Measurements from ENCODE around the gene EPAS1.

EPAS1 gene

GRCh38 chr2:46409756-46410155, 112.5 kb downstream of the EPAS1 start:
- DNase-seq (ENCODE audit: low spot score), result no peak

DNA sequence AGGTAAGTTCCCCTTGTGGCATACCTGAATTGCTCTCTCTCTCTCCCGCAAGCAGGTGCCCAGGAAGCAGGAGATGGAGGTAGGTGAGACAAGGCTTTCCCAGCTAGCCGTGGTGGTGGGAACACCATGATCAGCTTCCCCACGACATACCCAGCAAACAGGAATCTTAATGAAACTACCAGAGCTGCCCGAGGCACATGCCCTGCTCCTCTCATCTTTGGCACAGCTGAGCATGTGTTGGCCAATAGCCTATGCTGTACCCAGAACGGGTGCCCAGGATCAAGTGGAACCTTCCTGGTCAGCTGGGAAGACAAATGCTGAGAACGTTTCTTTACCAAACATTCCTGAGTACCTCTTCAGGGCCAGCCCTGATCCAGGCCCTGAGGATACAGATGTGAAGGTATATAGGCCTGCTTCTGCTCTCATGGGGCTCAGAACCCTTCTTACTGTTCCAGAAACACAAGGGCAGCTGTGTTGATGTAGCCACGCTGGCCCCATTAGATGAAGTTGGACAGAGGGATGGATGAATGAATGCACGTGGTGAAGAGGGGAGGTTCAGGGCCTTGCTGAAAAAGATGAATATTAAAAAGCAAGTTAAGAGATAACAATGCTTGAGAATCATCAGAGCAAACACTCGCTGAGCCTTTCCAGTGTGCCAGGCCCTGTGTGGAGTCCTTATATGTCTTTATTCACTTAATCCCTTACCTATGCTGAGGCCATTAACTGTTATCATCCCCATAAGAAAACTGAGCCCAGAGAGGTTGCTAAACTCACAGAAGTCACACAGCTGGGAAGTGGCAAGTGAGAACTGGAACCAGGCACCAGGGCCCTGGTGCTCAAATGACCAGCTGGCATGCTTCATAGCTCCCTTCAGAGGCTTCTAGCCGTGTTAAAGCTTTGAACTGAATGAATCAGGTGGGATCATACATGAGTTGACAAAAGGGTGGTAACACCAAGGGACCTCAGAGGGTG, 113.4 kb downstream of the EPAS1 start:
- DNase-seq (ENCODE audit: low spot score), result no peak

DNA sequence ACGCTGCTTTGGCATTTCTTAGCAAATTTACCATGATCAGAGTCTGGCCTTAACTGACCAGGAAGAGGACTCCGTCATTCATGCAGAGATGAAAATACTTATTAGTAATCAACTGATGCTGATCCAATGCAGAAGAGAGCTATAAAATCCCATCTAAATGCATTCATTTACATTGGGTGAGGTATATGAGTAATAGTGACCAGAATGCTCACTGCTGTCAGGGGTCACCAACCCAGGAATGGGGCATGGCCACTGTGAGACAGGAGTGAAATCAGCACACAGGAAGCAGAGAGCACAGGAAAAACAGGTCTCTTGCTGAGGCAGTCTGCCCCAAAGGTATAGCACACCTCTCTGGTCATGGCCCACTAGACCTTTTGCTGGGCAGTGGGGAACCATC, 114.0 kb downstream of the EPAS1 start:
- no peak for DNase-seq (ENCODE audit: low spot score)

DNA sequence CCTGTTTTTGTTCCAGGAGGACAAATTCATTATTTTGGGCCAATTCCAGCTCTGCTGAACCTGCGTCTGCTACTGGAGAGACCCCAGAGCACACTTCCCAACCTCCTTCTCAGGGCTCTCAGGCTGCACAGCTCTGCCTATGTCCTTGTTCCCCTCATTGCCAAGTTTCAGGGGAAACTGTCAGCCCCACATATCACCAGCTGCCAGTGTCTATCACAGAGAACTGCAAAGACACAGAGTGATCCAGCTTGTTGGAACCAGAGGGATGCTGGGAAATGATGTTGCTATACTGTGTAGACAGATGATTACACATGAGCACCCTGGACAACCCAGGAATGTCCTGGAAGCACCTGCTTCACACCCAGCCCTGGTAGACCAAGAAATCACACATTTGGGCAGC, 114.8 kb downstream of the EPAS1 start:
- no peak for DNase-seq (ENCODE audit: low spot score)

DNA sequence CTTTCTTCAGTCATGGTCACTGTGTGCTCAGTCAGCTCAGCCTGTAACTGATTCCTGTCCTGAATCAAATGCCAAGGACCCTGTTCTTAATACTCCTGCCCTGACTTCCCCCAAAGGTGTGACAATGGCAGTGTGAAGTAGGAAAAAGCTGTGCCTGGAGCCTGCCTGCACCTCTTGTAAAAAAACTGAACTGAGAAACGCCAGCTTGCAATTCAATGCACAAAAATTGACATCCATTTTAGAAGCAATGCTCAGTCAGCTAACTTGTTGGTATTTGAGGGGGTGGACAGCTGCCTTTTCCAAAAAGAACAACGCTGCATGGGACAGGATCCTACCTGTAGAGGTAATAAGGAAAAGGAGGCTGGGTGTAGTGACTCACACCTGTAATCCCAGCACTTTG, 115.9 kb downstream of the EPAS1 start:
- no peak for DNase-seq (ENCODE audit: low spot score)

DNA sequence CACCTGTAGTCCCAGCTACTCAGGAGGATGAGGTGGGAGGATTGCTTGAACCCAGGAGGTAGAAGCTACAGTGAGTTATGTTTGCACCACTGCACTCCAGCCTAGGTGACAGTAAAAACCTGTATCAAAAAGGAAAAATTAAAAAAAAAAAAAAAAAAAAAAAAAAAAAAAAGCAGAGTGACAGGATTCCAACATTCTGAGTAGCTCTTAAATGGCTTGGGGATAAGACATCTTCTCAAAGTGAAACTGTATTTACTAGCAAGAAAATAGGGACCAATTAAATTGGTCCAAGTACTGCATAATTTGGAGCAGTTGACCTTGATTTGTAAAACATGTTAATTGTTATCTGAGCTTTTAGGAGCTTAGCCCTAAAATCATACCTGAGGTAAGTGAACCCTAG, 116.4 kb downstream of the EPAS1 start:
- DNase-seq (ENCODE audit: low spot score), result no peak

DNA sequence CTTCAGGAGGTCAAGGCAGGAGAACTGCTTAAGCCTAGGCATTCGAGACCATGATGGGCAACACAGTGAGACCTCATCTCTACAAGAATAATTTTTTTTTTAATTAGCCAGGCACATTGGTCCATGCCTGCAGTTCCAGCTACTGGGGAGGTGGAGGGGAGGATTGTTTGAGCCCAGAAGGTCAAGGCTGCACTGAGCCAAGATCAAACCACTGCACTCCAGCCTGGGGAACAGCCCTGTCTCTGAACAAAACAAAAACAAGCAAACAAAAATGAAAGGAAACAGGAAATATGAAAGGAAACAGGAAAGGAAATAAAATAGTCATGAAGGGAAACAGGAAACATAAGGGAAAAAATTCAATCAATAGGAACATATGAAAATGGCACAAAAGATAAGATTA, 117.5 kb downstream of the EPAS1 start:
- no peak for DNase-seq (ENCODE audit: low spot score)

- no peak for DNase-seq (ENCODE audit: low spot score)
Observed at GRCh38 chr2:46416280-46416679, 119.1 kb downstream of the EPAS1 start.

DNA sequence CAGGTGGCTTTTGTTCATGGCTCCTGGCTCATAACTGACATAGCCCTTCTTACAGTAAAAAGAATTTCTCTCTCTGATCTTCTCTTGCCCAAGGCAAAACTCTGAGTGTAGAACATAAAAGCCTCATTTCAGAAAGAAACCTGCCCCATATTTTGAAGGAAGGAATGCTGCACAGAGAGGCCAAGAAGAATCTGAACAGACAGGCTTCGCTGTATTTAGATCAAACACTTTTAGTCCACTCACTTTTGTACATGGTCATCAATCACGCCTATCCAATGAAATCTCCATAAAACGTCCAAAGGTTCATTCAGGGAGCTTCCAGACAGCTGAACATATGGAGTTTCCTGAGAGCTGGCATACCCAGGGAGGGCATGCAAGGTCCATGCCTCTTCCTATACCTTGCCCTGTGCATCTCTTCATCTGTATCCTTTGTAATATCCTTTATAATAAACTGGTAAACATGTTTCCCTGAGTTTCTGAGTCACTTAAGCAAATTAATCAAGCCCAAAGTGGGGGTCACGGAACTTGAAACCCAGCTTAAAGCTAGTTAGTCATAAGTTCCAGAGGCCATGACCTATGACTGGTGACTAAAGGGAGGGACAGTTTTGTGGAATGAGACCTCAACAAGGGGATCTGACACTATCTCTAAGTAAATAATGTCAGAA, 119.7 kb downstream of the EPAS1 start:
- no peak for DNase-seq (ENCODE audit: low spot score)

DNA sequence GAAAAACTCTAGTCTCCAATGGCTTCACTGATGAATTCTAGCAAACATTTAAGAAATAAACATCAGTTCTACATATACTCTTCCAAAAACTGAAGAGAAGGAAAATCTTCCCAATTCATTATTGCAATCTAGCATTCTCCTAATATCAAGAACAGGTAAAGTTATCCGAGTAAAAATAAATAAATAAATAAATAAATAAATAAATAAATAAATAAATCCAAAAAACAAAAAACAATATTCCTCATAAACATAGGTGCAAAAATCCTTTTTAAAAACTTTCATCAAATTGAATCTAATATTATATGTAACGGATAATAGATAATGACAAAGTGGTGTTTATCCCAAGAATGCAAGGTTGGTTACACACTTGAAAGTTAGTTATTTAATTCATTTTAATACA, 123.7 kb downstream of the EPAS1 start:
- DNase-seq (ENCODE audit: low spot score), result no peak

GRCh38 chr2:46421361-46421760, 124.2 kb downstream of the EPAS1 start:
- DNase-seq (ENCODE audit: low spot score), result no peak

GRCh38 chr2:46422717-46423394, 125.6 kb downstream of the EPAS1 start:
- no peak for DNase-seq (ENCODE audit: low spot score)

DNA sequence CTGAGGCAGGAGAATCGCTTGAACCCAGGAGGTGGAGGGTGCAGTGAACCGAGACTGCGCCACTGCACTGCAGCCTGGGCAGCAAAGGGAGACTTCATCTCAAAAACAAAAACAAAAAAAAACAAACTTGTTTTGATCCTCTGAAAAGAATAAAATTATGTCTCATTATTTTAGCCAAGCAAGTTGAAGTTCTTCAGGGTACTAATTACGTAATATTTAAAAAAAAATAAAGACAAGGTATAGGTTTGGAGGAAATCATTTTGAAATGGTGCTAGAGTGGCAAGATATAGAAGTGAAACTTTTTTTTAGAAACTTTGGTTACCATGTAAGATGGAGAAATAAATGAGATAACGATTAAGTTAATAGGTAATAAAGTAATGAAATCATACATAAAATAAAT, 127.7 kb downstream of the EPAS1 start:
- DNase-seq (ENCODE audit: low spot score), result no peak

GRCh38 chr2:46428911-46429436, 131.8 kb downstream of the EPAS1 start:
- no peak for DNase-seq (ENCODE audit: low spot score)

- no peak for DNase-seq (ENCODE audit: low spot score)
Observed at GRCh38 chr2:46430413-46430812, 133.2 kb downstream of the EPAS1 start.

- DNase-seq (ENCODE audit: low spot score), result no peak
Observed at GRCh38 chr2:46430992-46431391, 133.8 kb downstream of the EPAS1 start.

DNA sequence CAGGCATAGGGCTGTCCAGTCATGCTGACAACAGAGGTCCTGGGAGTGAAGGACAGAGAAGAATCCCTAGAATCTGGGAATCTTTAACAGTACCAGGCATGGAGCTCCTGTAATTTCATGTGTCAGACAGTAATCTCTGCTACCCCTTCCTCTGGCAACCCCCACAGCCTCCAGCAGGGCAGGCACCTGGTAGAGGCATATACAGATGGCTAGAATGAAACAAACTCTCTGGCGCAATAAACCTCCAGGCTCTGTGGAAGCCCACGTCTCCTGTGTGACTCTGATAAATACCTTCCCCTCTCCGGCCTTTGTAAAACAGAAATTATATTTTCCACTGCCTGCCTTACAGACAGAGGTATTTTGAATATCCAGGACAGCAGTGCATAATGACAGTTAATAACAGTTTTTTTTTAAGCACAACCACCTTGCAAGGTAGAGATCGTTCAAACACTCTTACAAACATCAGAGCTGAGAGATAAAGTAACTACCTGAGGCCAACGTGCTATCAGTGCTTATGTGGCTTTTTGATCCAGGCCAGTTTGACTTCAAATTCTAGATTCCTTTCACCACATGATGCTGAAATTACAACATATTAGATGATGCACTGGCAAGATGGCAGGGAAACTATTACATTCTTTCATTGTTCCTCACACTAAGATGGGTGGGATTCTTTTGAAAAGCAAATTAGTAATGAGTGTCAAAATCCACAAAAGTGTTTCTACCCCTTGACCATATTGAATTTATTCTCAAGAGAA, 134.5 kb downstream of the EPAS1 start:
- no peak for DNase-seq (ENCODE audit: low spot score)

GRCh38 chr2:46434851-46435273, 137.7 kb downstream of the EPAS1 start:
- DNase-seq (ENCODE audit: low spot score), result no peak

DNA sequence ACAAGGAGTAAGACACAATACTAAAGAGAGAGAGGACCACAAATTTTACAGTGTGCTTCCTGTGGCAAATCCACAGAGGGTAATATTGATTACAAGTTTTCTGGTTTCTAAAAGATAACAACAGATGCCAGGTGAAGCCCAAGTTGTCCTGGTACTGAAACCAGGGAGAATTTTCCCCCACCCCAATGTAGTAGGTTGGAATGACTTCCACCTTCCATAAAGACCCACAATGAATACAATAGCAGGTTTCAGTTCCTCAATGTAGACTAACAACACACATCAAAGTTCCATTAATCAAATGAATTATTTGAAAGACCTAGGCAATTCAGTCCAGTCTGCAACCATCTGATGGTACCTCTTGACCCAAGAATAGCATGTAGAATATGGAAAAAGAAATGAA, 138.1 kb downstream of the EPAS1 start:
- no peak for DNase-seq (ENCODE audit: low spot score)

DNA sequence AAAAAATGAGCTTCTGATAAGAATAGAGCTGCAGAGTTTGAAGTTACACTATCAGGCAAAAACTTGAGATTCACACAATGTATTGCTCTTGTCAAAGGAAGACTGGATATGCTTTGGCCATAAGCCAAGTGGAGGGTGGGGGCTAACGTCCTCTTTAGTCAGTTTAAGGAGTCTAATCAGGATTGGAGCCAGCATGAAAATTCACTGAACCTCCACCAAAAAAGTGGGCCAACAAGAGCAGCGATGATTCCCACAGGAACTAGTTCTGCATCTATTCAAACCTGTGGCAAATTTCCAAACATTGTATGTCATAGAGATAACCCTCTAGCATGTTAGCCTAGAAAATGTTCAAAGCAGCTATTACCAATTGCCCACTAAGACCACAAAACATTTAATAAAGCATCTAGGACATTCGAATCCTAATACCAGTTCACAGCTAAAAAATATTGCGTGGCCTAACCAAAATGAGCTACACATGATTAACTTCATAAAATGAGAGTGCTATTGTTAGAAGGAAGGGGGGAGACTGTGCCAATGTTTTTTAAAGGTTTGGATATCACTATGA, 138.7 kb downstream of the EPAS1 start:
- DNase-seq (ENCODE audit: low spot score), result no peak

Data from SW480 (cell line).